ENCODE measurements around the gene SMPD1. TPM values are rescaled to one million over a fixed set of nuclear protein-coding genes. Genes with fewer than 3 reads are reported as not detected.

SMPD1 gene
- total RNA-seq, 2 donors from 2014 or later: 44.5 to 71.7 TPM

GRCh38 chr11:6400431-6401345 lies 10.4 kb downstream of the SMPD1 start:
- Histone ChIP-seq H3K27ac (no peak overlapping the region), H3K4me3 (no peak overlapping the region), H3K9me3 (no peaks in the 10 kb centered on the region), H3K4me1 (peaks cover 0 to 19% of the 10 kb centered on the region in 2 donors), H3K36me3 (peaks cover 27% of the 10 kb centered on the region), H3K27me3 (no peaks in the 10 kb centered on the region)
- TF ChIP-seq CTCF (IDR thresholded peaks at IDR 0.05): no peak
- no peak for DNase-seq (ENCODE audit: low spot score)

GRCh38 chr11:6401464-6401863 lies 11.2 kb downstream of the SMPD1 start:
- Histone ChIP-seq H3K27me3 (no peaks in the 10 kb centered on the region), H3K9me3 (no peaks in the 10 kb centered on the region), H3K4me3 (no peak overlapping the region), H3K36me3 (peaks cover 24% of the 10 kb centered on the region), H3K4me1 (peaks cover 0 to 19% of the 10 kb centered on the region in 2 donors), H3K27ac (no peak overlapping the region)
- DNase-seq (ENCODE audit: low spot score): no peak
- TF ChIP-seq CTCF (IDR thresholded peaks at IDR 0.05): no peak

GRCh38 chr11:6402061-6402470 lies 11.8 kb downstream of the SMPD1 start:
- no peak for TF ChIP-seq CTCF (IDR thresholded peaks at IDR 0.05)
- Histone ChIP-seq H3K27ac (no peak overlapping the region), H3K27me3 (no peaks in the 10 kb centered on the region), H3K9me3 (no peaks in the 10 kb centered on the region), H3K4me3 (no peak overlapping the region), H3K4me1 (peaks cover 0 to 19% of the 10 kb centered on the region in 2 donors), H3K36me3 (peaks cover 24% of the 10 kb centered on the region)
- no peak for DNase-seq (ENCODE audit: low spot score)

- peaks cover 24% of the 10 kb centered on the region for H3K36me3 ChIP-seq
- no peak overlapping the region for H3K27ac ChIP-seq
- H3K4me1 ChIP-seq: peaks cover 0 to 19% of the 10 kb centered on the region in 2 donors
- H3K9me3 ChIP-seq: no peaks in the 10 kb centered on the region
- no peak for TF ChIP-seq CTCF (IDR thresholded peaks at IDR 0.05)
- H3K4me3 ChIP-seq: no peak overlapping the region
- no peaks in the 10 kb centered on the region for H3K27me3 ChIP-seq
- no peak for DNase-seq (ENCODE audit: low spot score)
Measured at GRCh38 chr11:6402561-6402981, 12.3 kb downstream of the SMPD1 start.

GRCh38 chr11:6403539-6403938 lies 13.3 kb downstream of the SMPD1 start:
- Histone ChIP-seq H3K9me3 (no peaks in the 10 kb centered on the region), H3K27ac (no peak overlapping the region)

More at GRCh38 chr11:6403539-6403938, 13.3 kb downstream of the SMPD1 start:
- no peak for DNase-seq (ENCODE audit: low spot score)
- TF ChIP-seq CTCF (IDR thresholded peaks at IDR 0.05): no peak
- Histone ChIP-seq H3K4me3 (no peak overlapping the region), H3K36me3 (peaks cover 24% of the 10 kb centered on the region), H3K27me3 (no peaks in the 10 kb centered on the region), H3K4me1 (peaks cover 0 to 19% of the 10 kb centered on the region in 2 donors)
